ENCODE data around the gene MIEF2. TPM values are rescaled to one million over a fixed set of nuclear protein-coding genes. Genes with fewer than 3 reads are reported as not detected.
"Not testable (repeated sequence)": the region's sequence is repeated elsewhere in the genome, so short reads cannot be mapped to it uniquely, and the experiment has no call there.

Gene MIEF2
- total RNA-seq (10 to 100 TPM; 16.7 to 17.4 TPM), polyA plus RNA-seq (10 to 100 TPM; 10.7 to 14.4 (median 10.8) TPM), total RNA-seq (4.0 to 21.3 (median 14.3) reads per million in 6 experiments)

GRCh38 chr17:18260332-18261145 lies at the start of gene MIEF2:
Gene MIEF2, plus strand, starts transcription at chr17:18260662. Its CDS starts 2,059 bp downstream, at chr17:18262721.
- Mint-ChIP-seq H3K4me3 (peak within 1 kb of the TSS; percentile 76 to 88 (median 84)), H3K9me3 (no peaks in the 10 kb centered on the region), H3K36me3 (peaks cover 0 to 18% (median 3%) of the 10 kb centered on the region in 3 donors), H3K4me1 (peaks cover 18 to 56% (median 52%) of the 10 kb centered on the region in 4 donors), H3K27ac (peak within 1 kb of the TSS; percentile 79 to 95 (median 92)), H3K27me3 (no peaks in the 10 kb centered on the region)
- peak; percentile 87 to 91 for ATAC-seq
- POLR2A ChIA-PET: interaction anchor here (0.6 to 4.1 kb wide), 5 partner anchors 9 to 154 kb away, joined by 4 to 20 read pairs (median 6); partner anchors contain the start of genes ALKBH5, LLGL1, SMCR8 and TOP3A
- peak; percentile 87 to 96 (median 92) for DNase-seq

GRCh38 chr17:18213666-18214270 lies 46.7 kb upstream of the MIEF2 start:
- DNase-seq (no peak), ATAC-seq (no peak)
- peaks cover 0 to 29% (median 4%) of the 10 kb centered on the region in 3 donors for H3K36me3 Mint-ChIP-seq
- H3K4me1 Mint-ChIP-seq: peaks cover 0 to 7% (median 3%) of the 10 kb centered on the region in 4 donors
- H3K9me3 Mint-ChIP-seq: no peaks in the 10 kb centered on the region
- peak overlapping the region in 2 of 10 donors; percentile 81 to 88 for H3K27ac Mint-ChIP-seq
- H3K4me3 Mint-ChIP-seq: no peak overlapping the region
- H3K27me3 Mint-ChIP-seq: no peaks in the 10 kb centered on the region
- POLR2A ChIA-PET: interaction anchor here (0.6 kb wide), 1 partner anchor 107 kb away, joined by 4 read pairs; no protein-coding TSS in a partner anchor

- ATAC-seq, H3K27me3 Mint-ChIP-seq, H3K4me1 Mint-ChIP-seq, DNase-seq, H3K36me3 Mint-ChIP-seq, H3K4me3 Mint-ChIP-seq, H3K9me3 Mint-ChIP-seq: not testable (repeated sequence)
- peak overlapping the region in 1 of 10 donors; percentile 43 for H3K27ac Mint-ChIP-seq
- POLR2A ChIA-PET: interaction anchor here (1.3 kb wide), 1 partner anchor 99 kb away, joined by 4 read pairs; no protein-coding TSS in a partner anchor
Observed at GRCh38 chr17:18216906-18217305, 43.6 kb upstream of the MIEF2 start.

GRCh38 chr17:18217412-18218015 lies 42.9 kb upstream of the MIEF2 start:
- POLR2A ChIA-PET: interaction anchor here (0.6 to 1.3 kb wide), 5 partner anchors 29 to 1316 kb away, joined by 3 to 8 read pairs (median 4); partner anchors contain the start of gene SLC47A1
- Mint-ChIP-seq H3K4me3 (no peak overlapping the region), H3K9me3 (no peaks in the 10 kb centered on the region), H3K36me3 (no peaks in the 10 kb centered on the region), H3K27ac (peak overlapping the region in 3 of 10 donors; percentile 37 to 63 (median 59)), H3K27me3 (no peaks in the 10 kb centered on the region), H3K4me1 (peaks cover 0 to 7% (median 2%) of the 10 kb centered on the region in 4 donors)
- ATAC-seq (peak; percentile 90 to 95), DNase-seq (peak; percentile 50 to 82 (median 66))

GRCh38 chr17:18218756-18219415 lies 41.6 kb upstream of the MIEF2 start:
- Mint-ChIP-seq H3K36me3 (no peaks in the 10 kb centered on the region), H3K4me3 (no peak overlapping the region), H3K9me3 (no peaks in the 10 kb centered on the region), H3K27ac (no peak overlapping the region), H3K27me3 (no peaks in the 10 kb centered on the region), H3K4me1 (peaks cover 0 to 7% (median 2%) of the 10 kb centered on the region in 4 donors)
- ATAC-seq (no peak), DNase-seq (no peak)
- POLR2A ChIA-PET: interaction anchor here (0.8 kb wide), 1 partner anchor 31 kb away, joined by 3 read pairs; no protein-coding TSS in a partner anchor

GRCh38 chr17:18224053-18224386 lies 36.4 kb upstream of the MIEF2 start:
- Mint-ChIP-seq H3K27me3 (no peaks in the 10 kb centered on the region), H3K4me3 (no peak overlapping the region), H3K4me1 (peaks cover 15 to 33% (median 28%) of the 10 kb centered on the region in 4 donors), H3K27ac (no peak overlapping the region), H3K36me3 (peaks cover 0 to 3% (median 0%) of the 10 kb centered on the region in 3 donors), H3K9me3 (no peaks in the 10 kb centered on the region)
- ATAC-seq (no peak), DNase-seq (no peak)
- POLR2A ChIA-PET: interaction anchor here (1.2 kb wide), 1 partner anchor 40 kb away, joined by 6 read pairs; the partner anchor contains the start of gene ALKBH5

- H3K36me3 Mint-ChIP-seq: peaks cover 0 to 3% (median 0%) of the 10 kb centered on the region in 3 donors
- peaks cover 15 to 37% (median 28%) of the 10 kb centered on the region in 4 donors for H3K4me1 Mint-ChIP-seq
- no peaks in the 10 kb centered on the region for H3K27me3 Mint-ChIP-seq
- no peak for ATAC-seq
- POLR2A ChIA-PET: interaction anchor here (1.2 to 1.5 kb wide), 2 partner anchors 41 to 90 kb away, joined by 3 to 6 read pairs; partner anchors contain the start of genes ALKBH5, SMCR8 and TOP3A
- no peaks in the 10 kb centered on the region for H3K9me3 Mint-ChIP-seq
- peak overlapping the region; percentile 37 to 87 (median 68) for H3K4me3 Mint-ChIP-seq
- H3K27ac Mint-ChIP-seq: peak overlapping the region in 4 of 10 donors; percentile 9 to 73 (median 57)
- DNase-seq: peak in 1 of 10 donors; percentile 64
Observed at GRCh38 chr17:18224387-18225120, 35.9 kb upstream of the MIEF2 start.

GRCh38 chr17:18225121-18225641 lies 35.3 kb upstream of the MIEF2 start, which contains the start of gene LLGL1:
Gene LLGL1, plus strand, starts transcription at chr17:18225635. Its CDS starts 48 bp downstream, at chr17:18225683.
- Mint-ChIP-seq H3K4me1 (peaks cover 15 to 40% (median 28%) of the 10 kb centered on the region in 4 donors), H3K36me3 (peaks cover 0 to 3% (median 0%) of the 10 kb centered on the region in 3 donors), H3K9me3 (no peaks in the 10 kb centered on the region), H3K27ac (peak within 1 kb of the TSS; percentile 78 to 98 (median 92)), H3K4me3 (peak within 1 kb of the TSS; percentile 87 to 99 (median 97)), H3K27me3 (no peaks in the 10 kb centered on the region)
- peak; percentile 85 to 98 (median 96) for DNase-seq
- peak; percentile 95 to 98 for ATAC-seq
- POLR2A ChIA-PET: interaction anchor here (1.2 to 1.5 kb wide), 3 partner anchors 36 to 90 kb away, joined by 3 to 6 read pairs (median 4); partner anchors contain the start of genes ALKBH5, MIEF2, SMCR8 and TOP3A

GRCh38 chr17:18225642-18226283 lies 34.7 kb upstream of the MIEF2 start:
- Mint-ChIP-seq H3K4me1 (peaks cover 15 to 41% (median 28%) of the 10 kb centered on the region in 4 donors), H3K36me3 (peaks cover 0 to 3% (median 0%) of the 10 kb centered on the region in 3 donors), H3K27ac (peak overlapping the region; percentile 78 to 98 (median 92)), H3K27me3 (no peaks in the 10 kb centered on the region), H3K9me3 (no peaks in the 10 kb centered on the region), H3K4me3 (peak overlapping the region; percentile 87 to 99 (median 97))
- peak in 1 of 10 donors; percentile 21 for DNase-seq
- no peak for ATAC-seq
- POLR2A ChIA-PET: interaction anchor here (0.6 to 1.5 kb wide), 3 partner anchors 35 to 89 kb away, joined by 3 to 4 read pairs (median 4); partner anchors contain the start of genes MIEF2, SMCR8 and TOP3A

GRCh38 chr17:18226284-18226945 lies 34.0 kb upstream of the MIEF2 start:
- H3K27me3 Mint-ChIP-seq: no peaks in the 10 kb centered on the region
- POLR2A ChIA-PET: interaction anchor here (0.6 to 1.2 kb wide), 2 partner anchors 35 to 42 kb away, joined by 4 read pairs; partner anchors contain the start of gene MIEF2

More at GRCh38 chr17:18226284-18226945, 34.0 kb upstream of the MIEF2 start:
- DNase-seq (peak in 1 of 10 donors; percentile 10), ATAC-seq (no peak)
- Mint-ChIP-seq H3K4me1 (peaks cover 15 to 41% (median 28%) of the 10 kb centered on the region in 4 donors), H3K4me3 (peak overlapping the region; percentile 87 to 99 (median 97)), H3K9me3 (no peaks in the 10 kb centered on the region), H3K27ac (peak overlapping the region; percentile 78 to 98 (median 92)), H3K36me3 (peaks cover 0 to 3% (median 0%) of the 10 kb centered on the region in 3 donors)

Measured in naive thymus-derived CD8-positive, alpha-beta T cell (primary cell).